HEK293 (cell line): ENCODE measurements around the gene USP3.

ENCODE experiments used
- GLI2 ChIP-seq: fragments of 450-650 bp; formaldehyde crosslinking; IDR thresholded peaks from 2 replicates; pipeline ENCODE4; 2017; ENCODE audit warnings: missing biosample characterization, missing genetic modification characterization, low read depth, borderline replicate concordance
- GLIS1 ChIP-seq: fragments of 450-650 bp; formaldehyde crosslinking; IDR thresholded peaks from 2 replicates; pipeline ENCODE4 v1.5.1; 2016; ENCODE audit warnings: missing biosample characterization, missing genetic modification characterization
- PRDM10 ChIP-seq: fragments of 450-650 bp; formaldehyde crosslinking; IDR thresholded peaks from 2 replicates; pipeline ENCODE4 v1.5.1; 2016; ENCODE audit warnings: missing biosample characterization, missing genetic modification characterization
- SCRT1 ChIP-seq: fragments of 450-650 bp; formaldehyde crosslinking; IDR thresholded peaks from 2 replicates; pipeline ENCODE4 v1.5.1; 2016; ENCODE audit warnings: missing biosample characterization, missing genetic modification characterization, borderline replicate concordance
- SP2 ChIP-seq: fragments of 450-650 bp; formaldehyde crosslinking; IDR thresholded peaks from 2 replicates; pipeline ENCODE4 v1.5.1; 2016; ENCODE audit warnings: missing biosample characterization, missing genetic modification characterization
- TCF7L2 ChIP-seq: IDR thresholded peaks from 2 replicates; pipeline ENCODE4 v1.6.1; 2011; ENCODE audit warnings: low read depth, mild to moderate bottlenecking, inconsistent platforms, low read length, moderate library complexity, borderline replicate concordance
- ZBTB1 ChIP-seq: fragments of 450-650 bp; formaldehyde crosslinking; IDR thresholded peaks from 2 replicates; pipeline ENCODE4 v1.5.1; 2016; ENCODE audit warnings: missing biosample characterization, missing genetic modification characterization
- ZBTB17 ChIP-seq: fragments of 450-650 bp; formaldehyde crosslinking; IDR thresholded peaks from 2 replicates; pipeline ENCODE4 v1.5.1; 2016; ENCODE audit warnings: missing biosample characterization, missing genetic modification characterization
- ZBTB48 ChIP-seq: fragments of 450-650 bp; formaldehyde crosslinking; IDR thresholded peaks from 2 replicates; pipeline ENCODE4 v1.5.1; 2016; ENCODE audit warnings: missing biosample characterization, missing genetic modification characterization
- ZBTB8A ChIP-seq: fragments of 450-650 bp; formaldehyde crosslinking; IDR thresholded peaks from 2 replicates; pipeline ENCODE4 v1.5.1; 2016; ENCODE audit warnings: missing biosample characterization, missing genetic modification characterization
- ZFP41 ChIP-seq: fragments of 450-650 bp; formaldehyde crosslinking; IDR thresholded peaks from 2 replicates; pipeline ENCODE4 v1.5.1; 2016; ENCODE audit warnings: missing biosample characterization, missing genetic modification characterization, borderline replicate concordance
- ZNF155 ChIP-seq: fragments of 450-650 bp; formaldehyde crosslinking; IDR thresholded peaks from 2 replicates; pipeline ENCODE4 v1.5.1; 2016; ENCODE audit warnings: missing biosample characterization, missing genetic modification characterization
- ZNF174 ChIP-seq: fragments of 450-650 bp; formaldehyde crosslinking; IDR thresholded peaks from 2 replicates; pipeline ENCODE4 v1.5.0; 2017; ENCODE audit warnings: missing biosample characterization, mild to moderate bottlenecking, missing genetic modification characterization
- ZNF280D ChIP-seq: fragments of 450-650 bp; formaldehyde crosslinking; IDR thresholded peaks from 2 replicates; pipeline ENCODE4 v1.5.1; 2016; ENCODE audit warnings: missing biosample characterization, missing genetic modification characterization
- ZNF292 ChIP-seq: fragments of 450-650 bp; formaldehyde crosslinking; IDR thresholded peaks from 2 replicates; pipeline ENCODE4 v1.5.1; 2016; ENCODE audit warnings: low read depth, missing biosample characterization, missing genetic modification characterization, borderline replicate concordance
- ZNF366 ChIP-seq: fragments of 450-650 bp; formaldehyde crosslinking; conservative IDR thresholded peaks from 2 replicates; pipeline ENCODE4 v1.5.1; 2016; ENCODE audit warnings: missing biosample characterization, missing genetic modification characterization
- ZNF398 ChIP-seq: fragments of 450-650 bp; formaldehyde crosslinking; IDR thresholded peaks from 2 replicates; pipeline ENCODE4 v1.5.1; 2017; ENCODE audit warnings: missing biosample characterization, missing genetic modification characterization
- ZNF488 ChIP-seq: fragments of 450-650 bp; formaldehyde crosslinking; IDR thresholded peaks from 2 replicates; pipeline ENCODE4 v1.5.1; 2016; ENCODE audit warnings: missing biosample characterization, missing genetic modification characterization
- ZNF513 ChIP-seq: fragments of 450-650 bp; IDR thresholded peaks from 2 replicates; pipeline ENCODE4 v1.5.1; 2018; ENCODE audit warnings: missing biosample characterization, missing genetic modification characterization
- ZNF518A ChIP-seq: fragments of 450-650 bp; formaldehyde crosslinking; conservative IDR thresholded peaks from 2 replicates; pipeline ENCODE4 v1.5.1; 2016; ENCODE audit warnings: low read depth, missing biosample characterization, missing genetic modification characterization
- ZNF692 ChIP-seq: fragments of 450-650 bp; formaldehyde crosslinking; IDR thresholded peaks from 2 replicates; pipeline ENCODE4 v1.5.1; 2016; ENCODE audit warnings: missing biosample characterization, missing genetic modification characterization

USP3 gene

GRCh38 chr15:63492541-63493077, 11.8 kb upstream of the USP3 start (continued):
- TF ChIP-seq PRDM10 (tag by site-specific recombination) (peak; percentile 31; the same call in 1 of the 2 replicates), ZFP41 (tag by site-specific recombination) (no peak), SP2 (tag by site-specific recombination) (no peak), GLI2 (tag by site-specific recombination) (no peak), ZNF280D (no peak), ZBTB8A (tag by site-specific recombination) (no peak), ZNF518A (tag by site-specific recombination) (no peak), ZNF488 (tag by site-specific recombination) (no peak), ZNF292 (tag by site-specific recombination) (no peak), ZNF155 (tag by site-specific recombination) (no peak), ZBTB48 (tag by site-specific recombination) (no peak), ZNF366 (tag by site-specific recombination) (no peak), TCF7L2 (no peak), GLIS1 (tag by site-specific recombination) (peak; percentile 73), ZNF174 (tag by site-specific recombination) (no peak), ZBTB17 (tag by site-specific recombination) (0 out of 2 replicates have a peak, but pooled peaks have one; percentile 27), SCRT1 (tag by site-specific recombination) (no peak), ZNF692 (tag by site-specific recombination) (peak; percentile 36; the same call in 1 of the 2 replicates), ZNF398 (peak; percentile 68), ZBTB1 (tag by site-specific recombination) (0 out of 2 replicates have a peak, but pooled peaks have one; percentile 38), ZNF513 (tag by site-specific recombination) (no peak)
